H1 (cell line): ENCODE results near the gene ZFP36L1. TPM values are rescaled to one million over a fixed set of nuclear protein-coding genes. Genes with fewer than 3 reads are reported as not detected.

Experiments used
- CTCF ChIA-PET: fragments of 300-600 bp; sonication (Branson Sonifier 250); formaldehyde crosslinking; loops from one replicate; lab custom pipeline; 2021; ENCODE audit not compliant: partially characterized antibody; lab: Charles Lee
- POLR2A ChIA-PET: fragments of 300-600 bp; sonication (Branson Sonifier 250); formaldehyde crosslinking; loops from one replicate; lab custom pipeline; 2021; ENCODE audit warnings: inconsistent platforms; ENCODE audit not compliant: partially characterized antibody; lab: Charles Lee
- DNase-seq, 2 experiments: peaks; one replicate each; pipeline versions ENCODE4 v3.0.0 to v3.0.0-alpha.2; 2010 to 2022; ENCODE audit warnings: low spot score in 2 of 2, low read depth in 1 of 2, mixed read lengths in 1 of 2
- FAIRE-seq: peaks from 2 replicates; lab custom pipeline; 2011; peaks lifted over from hg19 to GRCh38; lab: Jason Lieb, UNC
- H2AFZ ChIP-seq: 2 replicates; pipeline ENCODE4 v1.8.1; 2012; ENCODE audit warnings: low read length, inconsistent platforms
- H2AK5ac ChIP-seq: 2 replicates; pipeline ENCODE4 v1.6.1; 2013; ENCODE audit warnings: low read depth, low read length
- H2BK120ac ChIP-seq: replicated peaks from 2 replicates; pipeline ENCODE3; 2013; ENCODE audit warnings: low read depth, low read length, inconsistent platforms
- H2BK12ac ChIP-seq: 2 replicates; pipeline ENCODE4 v1.6.1; 2013; ENCODE audit warnings: low read depth, low read length
- H2BK15ac ChIP-seq: 2 replicates; pipeline ENCODE4 v1.6.1; 2013; ENCODE audit warnings: low read length
- H2BK20ac ChIP-seq: 2 replicates; pipeline ENCODE4 v1.6.1; 2013; ENCODE audit warnings: low read length
- H2BK5ac ChIP-seq: 2 replicates; pipeline ENCODE4 v1.6.1; 2013; ENCODE audit warnings: low read depth, low read length
- H3K14ac ChIP-seq: 2 replicates; pipeline ENCODE4 v1.6.1; 2013; ENCODE audit warnings: inconsistent platforms; ENCODE audit not compliant: insufficient read length
- H3K18ac ChIP-seq: 2 replicates; pipeline ENCODE4 v1.6.1; 2013; ENCODE audit warnings: low read length; ENCODE audit errors: extremely low read depth
- H3K23ac ChIP-seq: 2 replicates; pipeline ENCODE4 v1.6.1; 2013; ENCODE audit warnings: inconsistent platforms; ENCODE audit not compliant: insufficient read length
- H3K23me2 ChIP-seq: 2 replicates; pipeline ENCODE4 v1.6.1; 2013; ENCODE audit warnings: low read depth, low read length
- H3K27ac ChIP-seq: 2 replicates; pipeline ENCODE4 v1.6.1; 2011; ENCODE audit warnings: low read depth, low read length, inconsistent platforms
- H3K27me3 ChIP-seq, 4 experiments: replicated peaks in 1 of 4; 1 replicate in 1 of 4; 2 replicates in 3 of 4; pipeline versions ENCODE4 v1.6.1 to v1.8.1; 2011 to 2013; ENCODE audit warnings: low read length in 3 of 4, mild to moderate bottlenecking in 3 of 4, inconsistent platforms in 2 of 4, mixed read lengths in 2 of 4, moderate library complexity in 1 of 4; ENCODE audit not compliant: control insufficient read depth in 3 of 4, insufficient read depth in 3 of 4; ENCODE audit errors: extremely low read depth in 1 of 4
- H3K36me3 ChIP-seq, 4 experiments: 2 replicates each; pipeline versions ENCODE4 v1.6.1 to v1.8.1; 2011 to 2013; ENCODE audit warnings: mild to moderate bottlenecking in 4 of 4, low read length in 3 of 4, moderate library complexity in 2 of 4, control low read depth in 1 of 4, inconsistent platforms in 1 of 4; ENCODE audit not compliant: insufficient read depth in 4 of 4, control insufficient read depth in 2 of 4
- H3K4ac ChIP-seq: replicated peaks from 2 replicates; pipeline ENCODE3; 2013; ENCODE audit warnings: low read length, low read depth, mixed read lengths, inconsistent platforms; ENCODE audit not compliant: insufficient read length
- H3K4me1 ChIP-seq, 4 experiments: replicated peaks in 1 of 4; 1 replicate in 1 of 4; 2 replicates in 3 of 4; pipeline versions ENCODE4 v1.6.1 to v1.8.1; 2011 to 2013; ENCODE audit warnings: low read length in 3 of 4, inconsistent platforms in 2 of 4, mixed read lengths in 1 of 4; ENCODE audit not compliant: insufficient read depth in 4 of 4, control insufficient read depth in 3 of 4
- H3K4me2 ChIP-seq, 2 experiments: 2 replicates each; pipeline versions ENCODE4 v1.6.1 to v1.8.1; 2011 to 2013; ENCODE audit warnings: low read depth in 2 of 2, low read length in 2 of 2, control low read depth in 1 of 2, inconsistent platforms in 1 of 2, mild to moderate bottlenecking in 1 of 2; ENCODE audit not compliant: insufficient read depth in 1 of 2
- H3K4me3 ChIP-seq, 4 experiments: fragments of 200-600, 300-600 bp in 1 of 4; sonication (generic), shearing (Covaris generic), sonication (Bioruptor Twin) in 1 of 4; 2 replicates each; pipeline versions ENCODE4 v1.5.1 to v1.8.1; 2011 to 2016; ENCODE audit warnings: low read length in 4 of 4, low read depth in 3 of 4, control low read depth in 2 of 4, inconsistent platforms in 2 of 4, mild to moderate bottlenecking in 2 of 4, mixed read lengths in 1 of 4, moderate library complexity in 1 of 4; ENCODE audit not compliant: insufficient read depth in 2 of 4; ENCODE audit errors: extremely low read depth in 1 of 4
- H3K56ac ChIP-seq: replicated peaks from 2 replicates; pipeline ENCODE3; 2013; ENCODE audit warnings: low read depth, mild to moderate bottlenecking, mixed read lengths, low read length, inconsistent platforms; ENCODE audit not compliant: insufficient read length
- H3K79me1 ChIP-seq: 2 replicates; pipeline ENCODE4 v1.6.1; 2013; ENCODE audit warnings: low read depth, low read length, control low read depth
- H3K79me2 ChIP-seq, 2 experiments: 2 replicates each; pipeline versions ENCODE4 v1.6.1 to v1.8.1; 2012 to 2013; ENCODE audit warnings: low read length in 2 of 2, mild to moderate bottlenecking in 2 of 2, inconsistent platforms in 1 of 2; ENCODE audit not compliant: insufficient read depth in 2 of 2, control insufficient read depth in 1 of 2
- H3K9ac ChIP-seq, 4 experiments: replicated peaks in 1 of 4; 1 replicate in 1 of 4; 2 replicates in 3 of 4; pipeline versions ENCODE4 v1.6.1 to v1.8.1; 2011 to 2013; ENCODE audit warnings: low read depth in 3 of 4, low read length in 3 of 4, control low read depth in 2 of 4, mild to moderate bottlenecking in 2 of 4, moderate library complexity in 2 of 4, inconsistent platforms in 1 of 4; ENCODE audit errors: extremely low read depth in 1 of 4
- H3K9me3 ChIP-seq, 2 experiments: 2 replicates each; pipeline versions ENCODE4 v1.6.1 to v1.8.1; 2012 to 2013; ENCODE audit warnings: mild to moderate bottlenecking in 2 of 2, moderate library complexity in 2 of 2, control low read depth in 1 of 2, inconsistent platforms in 1 of 2, low read depth in 1 of 2, low read length in 1 of 2, mixed read lengths in 1 of 2; ENCODE audit not compliant: insufficient read depth in 2 of 2
- H4K20me1 ChIP-seq, 2 experiments: replicated peaks in 1 of 2; 2 replicates each; pipeline versions ENCODE3 to v1.8.1; 2011 to 2013; ENCODE audit warnings: inconsistent platforms in 2 of 2, low read length in 2 of 2, mild to moderate bottlenecking in 1 of 2; ENCODE audit not compliant: insufficient read depth in 2 of 2, control insufficient read depth in 1 of 2
- H4K5ac ChIP-seq: 2 replicates; pipeline ENCODE4 v1.6.1; 2013; ENCODE audit warnings: low read length, low read depth, mixed read lengths, inconsistent platforms; ENCODE audit not compliant: insufficient read length
- H4K8ac ChIP-seq: 2 replicates; pipeline ENCODE4 v1.8.0; 2013; ENCODE audit warnings: mild to moderate bottlenecking, moderate library complexity, low read length, inconsistent platforms; ENCODE audit not compliant: insufficient read depth; ENCODE audit errors: extremely low read depth
- H4K91ac ChIP-seq: replicated peaks from 2 replicates; pipeline ENCODE3; 2013; ENCODE audit warnings: low read length, mixed read lengths, inconsistent platforms; ENCODE audit not compliant: insufficient read length
- BACH1 ChIP-seq: IDR thresholded peaks from 2 replicates; pipeline ENCODE4 v1.6.1; 2012; ENCODE audit warnings: low read length, improper control_type of control experiment
- BCL11A ChIP-seq, 2 experiments: IDR thresholded peaks; one replicate each; pipeline ENCODE4 v1.6.1; 2011; ENCODE audit warnings: low read depth in 2 of 2, low read length in 2 of 2, mild to moderate bottlenecking in 2 of 2
- BRCA1 ChIP-seq: IDR thresholded peaks from 2 replicates; pipeline ENCODE4 v1.6.1; 2012; ENCODE audit warnings: low read depth, low read length, improper control_type of control experiment
- CBX8 ChIP-seq: fragments of 300-800, 300-1000 bp; sonication (generic); IDR thresholded peaks from 2 replicates; pipeline ENCODE4 v1.7.1; 2016; ENCODE audit warnings: low read depth, low read length, borderline replicate concordance
- EZH2 ChIP-seq: fragments of 200-600 bp; sonication (generic); IDR thresholded peaks from 2 replicates; pipeline ENCODE4 v1.7.1; 2012; ENCODE audit warnings: low read depth, mild to moderate bottlenecking, moderate library complexity, low read length, inconsistent platforms; ENCODE audit not compliant: severe bottlenecking
- GABPA ChIP-seq: IDR thresholded peaks from 2 replicates; pipeline ENCODE4 v1.6.1; 2011; ENCODE audit warnings: mild to moderate bottlenecking, low read length, moderate library complexity, borderline replicate concordance; ENCODE audit not compliant: insufficient read depth
- PHF8 ChIP-seq: fragments of 200-600 bp; sonication (generic); conservative IDR thresholded peaks from 2 replicates; pipeline ENCODE4 v1.7.1; 2012; ENCODE audit warnings: low read depth, mild to moderate bottlenecking, inconsistent platforms, low read length, moderate library complexity
- POLR2A ChIP-seq, 2 experiments: IDR thresholded peaks; 1 replicate in 1 of 2; 2 replicates in 1 of 2; pipeline ENCODE4 v1.6.1; 2011; ENCODE audit warnings: low read depth in 2 of 2, low read length in 2 of 2, mild to moderate bottlenecking in 2 of 2; ENCODE audit errors: control extremely low read depth in 1 of 2
- SIN3A ChIP-seq, 2 experiments: IDR thresholded peaks in 1 of 2; conservative IDR thresholded peaks in 1 of 2; 2 replicates each; pipeline ENCODE4 v1.6.1; 2011 to 2012; ENCODE audit warnings: low read length in 2 of 2, improper control_type of control experiment in 1 of 2, low read depth in 1 of 2, mild to moderate bottlenecking in 1 of 2
- SUZ12 ChIP-seq: fragments of 200-600 bp; sonication (generic); IDR thresholded peaks from 2 replicates; pipeline ENCODE4 v1.6.1; 2012; ENCODE audit warnings: mild to moderate bottlenecking, inconsistent platforms, low read length, moderate library complexity, mixed read lengths
- TAF7 ChIP-seq: optimal IDR thresholded peaks from 2 replicates; pipeline ENCODE3; 2011; ENCODE audit warnings: low read depth, mild to moderate bottlenecking, inconsistent platforms, low read length, moderate library complexity, borderline replicate concordance
- YY1 ChIP-seq: IDR thresholded peaks from 2 replicates; pipeline ENCODE4 v1.6.1; 2011; ENCODE audit warnings: low read depth, mild to moderate bottlenecking, low read length
- WGBS, 2 experiments: shearing (Covaris generic) in 1 of 2; methylation state at CpG; one replicate each; pipeline versions ENCODE4 v1.1.6 to v1.1.7; 2013 to 2015; ENCODE audit warnings: low lambda C conversion rate in 2 of 2, mixed read lengths in 2 of 2, inconsistent platforms in 1 of 2, low coverage in 1 of 2, missing lambda C conversion rate in 1 of 2; ENCODE audit not compliant: insufficient replicate concordance in 2 of 2, insufficient coverage in 1 of 2, insufficient read length in 1 of 2; ENCODE audit errors: extremely low coverage in 1 of 2, missing lambda C conversion rate in 1 of 2; 5-methylcytosine and 5-hydroxymethylcytosine counted together
- polyA plus RNA-seq, 7 experiments: library from polyadenylated mRNA; depleted of rRNA in 3 of 7; stranded (reverse) in 5 of 7; unstranded in 2 of 7; fragments of >200 nt in 5 of 7; fragments of 200-250 nt in 2 of 7; gene quantifications; 1 replicate in 5 of 7; 2 replicates in 1 of 7; 4 replicates in 1 of 7; pipeline versions ENCODE4 v1.2.1 to v1.2.3, GENCODE V29; 2011 to 2013; ENCODE audit warnings: missing spikeins in 2 of 7, mixed read lengths in 2 of 7
- total RNA-seq: library from RNA; stranded (reverse); fragmentation: NEBNext Ultra II Directional; extraction: Animal tissue kit (Norgen Biotek cat#: 25700); gene quantifications from 2 replicates; pipeline ENCODE4 v1.2.1, GENCODE V29; 2021

The ZFP36L1 gene
- total and polyA plus RNA-seq, 2 of the 8 experiments (the other 6 are each of a cell fraction or from before 2014, with no cell fraction given), result 80.4 to 132 TPM

GRCh38 chr14:68822132-68822651 lies 29.3 kb upstream of the ZFP36L1 start:
- Histone ChIP-seq H3K9ac (no peak overlapping the region), H2BK12ac (no peak overlapping the region), H2BK15ac (no peak overlapping the region), H3K4me1 (peaks cover 2 to 11% (median 5%) of the 10 kb centered on the region in 4 experiments; a peak in 6 of 7 replicates), H3K23ac (no peak overlapping the region), H3K9me3 (no peaks in the 10 kb centered on the region), H3K56ac (no peak overlapping the region), H4K8ac (no peak overlapping the region), H3K18ac (no peak overlapping the region), H3K79me2 (no peaks in the 10 kb centered on the region), H3K14ac (no peak overlapping the region), H2BK20ac (no peak overlapping the region), H3K4me3 (no peak overlapping the region), H2BK120ac (no peak overlapping the region), H4K20me1 (no peaks in the 10 kb centered on the region), H4K5ac (no peak overlapping the region), H3K4ac (no peak overlapping the region), H2AFZ (no peak overlapping the region), H3K23me2 (no peaks in the 10 kb centered on the region), H3K36me3 (no peaks in the 10 kb centered on the region), H2AK5ac (no peak overlapping the region), H4K91ac (no peak overlapping the region), H3K79me1 (no peaks in the 10 kb centered on the region), H3K4me2 (no peak overlapping the region), H3K27me3 (no peaks in the 10 kb centered on the region), H2BK5ac (no peak overlapping the region), H3K27ac (no peak overlapping the region)
- no peak for DNase-seq
- no peak for FAIRE-seq
- WGBS, 2 experiments, result 81% methylated on average over 4 of the region's 4 CpGs; no CpG with 5 or more reads in 1 of the 2 experiments
- CTCF ChIA-PET, result interaction anchor here (0.6 to 5.3 kb wide), 4 partner anchors 20 to 316 kb away, joined by 3 to 47 read pairs (median 4); no protein-coding TSS in a partner anchor
- POLR2A ChIA-PET, result interaction anchor here (0.9 to 5.3 kb wide), 3 partner anchors 13 to 30 kb away, joined by 3 to 30 read pairs (median 4); partner anchors contain the start of gene ZFP36L1
- TF ChIP-seq POLR2A (IDR thresholded peaks at IDR 0.05; ENCODE audit: control extremely low read depth in 1 of 2, low read depth in 2 of 2, low read length in 2 of 2), result no peak
- no peak for TF ChIP-seq GABPA
- TF ChIP-seq BRCA1, result no peak
- TF ChIP-seq SIN3A (conservative IDR thresholded peaks at IDR 0.05 in 1 of 2, IDR thresholded peaks at IDR 0.05 in 1 of 2; ENCODE audit: low read depth in 1 of 2, low read length in 2 of 2), result no peak
- no peak for TF ChIP-seq YY1
- TF ChIP-seq TAF7, result no peak
- TF ChIP-seq PHF8, result no peak
- no peak for TF ChIP-seq CBX8
- TF ChIP-seq BCL11A (IDR thresholded peaks at IDR 0.05; ENCODE audit: low read depth in 2 of 2, low read length in 2 of 2), result no peak
- no peak for TF ChIP-seq EZH2
- no peak for TF ChIP-seq BACH1
- TF ChIP-seq SUZ12, result no peak
